Measurements from ENCODE around the gene CLCNKA. TPM values are rescaled to one million over a fixed set of nuclear protein-coding genes. Genes with fewer than 3 reads are reported as not detected.

The CLCNKA gene
- total RNA-seq, 2 experiments from 2014 or later = not detected

GRCh38 chr1:16009030-16009460 lies 12.8 kb upstream of the CLCNKA start:
- Histone ChIP-seq H3K36me3 (ENCODE audit: insufficient read depth, low read length) (no peaks in the 10 kb centered on the region), H3K4me3 (ENCODE audit: low read depth, low read length, poor library complexity, severe bottlenecking) (no peak overlapping the region), H3K9me2 (ENCODE audit: insufficient read depth, low read length) (no peaks in the 10 kb centered on the region), H3K27ac (ENCODE audit: low read depth, low read length, poor library complexity, severe bottlenecking) (no peak overlapping the region), H3K4me1 (ENCODE audit: insufficient read depth, low read length, poor library complexity, severe bottlenecking) (peaks cover 19% of the 10 kb centered on the region), H3K79me2 (ENCODE audit: insufficient read depth, low read depth, low read length) (no peaks in the 10 kb centered on the region), H3K4me2 (ENCODE audit: low read length) (no peak overlapping the region), H3K9me3 (ENCODE audit: low read length) (no peaks in the 10 kb centered on the region), H4K20me1 (ENCODE audit: insufficient read depth, low read length) (no peaks in the 10 kb centered on the region), H2AFZ (ENCODE audit: low read length) (no peak overlapping the region)
- intact Hi-C loops (cut with micrococcal nuclease; ENCODE audit: unreplicated experiment) = loop anchor here (1.0 to 10.0 kb wide), 4 partner anchors 24 to 207 kb away; no protein-coding TSS in a partner anchor
- TF ChIP-seq CTCF (conservative IDR thresholded peaks at IDR 0.05; ENCODE audit: low read length) (peak; percentile 99), EZH2phosphoT487 (IDR thresholded peaks at IDR 0.05; ENCODE audit: borderline replicate concordance, low read depth, low read length) (no peak)
- DNase-seq (ENCODE audit: low spot score) = peak; percentile 68
- ChIA-PET CTCF (ENCODE audit: unreplicated experiment) (interaction anchor here (1.0 kb wide), 1 partner anchor 47 kb away, joined by 6 read pairs; no protein-coding TSS in a partner anchor), POLR2A (no interaction called here)
- BruUV-seq (replicated peaks) = no TSS peak

GRCh38 chr1:16009678-16010077 lies 12.2 kb upstream of the CLCNKA start:
- peaks cover 24% of the 10 kb centered on the region for H3K4me1 ChIP-seq (ENCODE audit: insufficient read depth, low read length, poor library complexity, severe bottlenecking)
- H2AFZ ChIP-seq (ENCODE audit: low read length) = no peak overlapping the region
- no peak overlapping the region for H3K27ac ChIP-seq (ENCODE audit: low read depth, low read length, poor library complexity, severe bottlenecking)
- ChIA-PET CTCF (ENCODE audit: unreplicated experiment) (interaction anchor here (1.0 kb wide), 2 partner anchors 46 to 218 kb away, joined by 5 to 6 read pairs; no protein-coding TSS in a partner anchor), POLR2A (no interaction called here)
- H3K4me3 ChIP-seq (ENCODE audit: low read depth, low read length, poor library complexity, severe bottlenecking) = no peak overlapping the region
- no peaks in the 10 kb centered on the region for H3K79me2 ChIP-seq (ENCODE audit: insufficient read depth, low read depth, low read length)
- TF ChIP-seq EZH2phosphoT487 (IDR thresholded peaks at IDR 0.05; ENCODE audit: borderline replicate concordance, low read depth, low read length) = no peak
- no peak for TF ChIP-seq CTCF (conservative IDR thresholded peaks at IDR 0.05; ENCODE audit: low read length)
- no peak for DNase-seq (ENCODE audit: low spot score)
- H3K9me3 ChIP-seq (ENCODE audit: low read length) = no peaks in the 10 kb centered on the region
- H3K9me2 ChIP-seq (ENCODE audit: insufficient read depth, low read length) = no peaks in the 10 kb centered on the region
- no peaks in the 10 kb centered on the region for H3K36me3 ChIP-seq (ENCODE audit: insufficient read depth, low read length)
- H4K20me1 ChIP-seq (ENCODE audit: insufficient read depth, low read length) = no peaks in the 10 kb centered on the region
- no TSS peak for BruUV-seq (replicated peaks)
- H3K4me2 ChIP-seq (ENCODE audit: low read length) = no peak overlapping the region
- intact Hi-C loops (cut with micrococcal nuclease; ENCODE audit: unreplicated experiment) = loop anchor here (1.0 to 10.0 kb wide), 4 partner anchors 23 to 207 kb away; no protein-coding TSS in a partner anchor

- no peaks in the 10 kb centered on the region for H3K36me3 ChIP-seq (ENCODE audit: insufficient read depth, low read length)
- no peaks in the 10 kb centered on the region for H4K20me1 ChIP-seq (ENCODE audit: insufficient read depth, low read length)
- H3K4me2 ChIP-seq (ENCODE audit: low read length) = no peak overlapping the region
- CTCF ChIA-PET (ENCODE audit: unreplicated experiment) = interaction anchor here (1.0 kb wide), 1 partner anchor 219 kb away, joined by 5 read pairs; no protein-coding TSS in a partner anchor
- intact Hi-C loops (cut with micrococcal nuclease; ENCODE audit: unreplicated experiment) = no loop called here
- no peaks in the 10 kb centered on the region for H3K79me2 ChIP-seq (ENCODE audit: insufficient read depth, low read depth, low read length)
- BruUV-seq (replicated peaks) = no TSS peak
- DNase-seq (ENCODE audit: low spot score) = no peak
- no peak overlapping the region for H2AFZ ChIP-seq (ENCODE audit: low read length)
- no peak overlapping the region for H3K27ac ChIP-seq (ENCODE audit: low read depth, low read length, poor library complexity, severe bottlenecking)
- peaks cover 25% of the 10 kb centered on the region for H3K4me1 ChIP-seq (ENCODE audit: insufficient read depth, low read length, poor library complexity, severe bottlenecking)
- no peak overlapping the region for H3K4me3 ChIP-seq (ENCODE audit: low read depth, low read length, poor library complexity, severe bottlenecking)
- POLR2A ChIA-PET = interaction anchor here (0.6 kb wide), 1 partner anchor 139 kb away, joined by 3 read pairs; no protein-coding TSS in a partner anchor
- no peaks in the 10 kb centered on the region for H3K9me3 ChIP-seq (ENCODE audit: low read length)
- no peaks in the 10 kb centered on the region for H3K9me2 ChIP-seq (ENCODE audit: insufficient read depth, low read length)
- TF ChIP-seq CTCF (conservative IDR thresholded peaks at IDR 0.05; ENCODE audit: low read length) = no peak
- TF ChIP-seq EZH2phosphoT487 (IDR thresholded peaks at IDR 0.05; ENCODE audit: borderline replicate concordance, low read depth, low read length) = no peak
Measured at GRCh38 chr1:16010837-16011236, 11.0 kb upstream of the CLCNKA start.
